ENCODE results near the gene CPEB3.
"Not testable (repeated sequence)": the region's sequence is repeated elsewhere in the genome, so short reads cannot be mapped to it uniquely, and the experiment has no call there.

- not testable (repeated sequence) for TF ChIP-seq EZH2 (IDR thresholded peaks at IDR 0.05); POLR2AphosphoS5 (IDR thresholded peaks at IDR 0.05; ENCODE audit: borderline replicate concordance, low read depth, low read length)
These were observed 156.8 kb downstream of the CPEB3 start for GRCh38 chr10:92134049-92134448.
